Neural cell (in vitro differentiated cells): Measurements from ENCODE around the gene GTSF1L. TPM values are rescaled to one million over a fixed set of nuclear protein-coding genes. Genes with fewer than 3 reads are reported as not detected.

Experiments
- H2AFZ ChIP-seq: fragments of 200-600, 300-800 bp; sonication (generic), shearing (Covaris generic); 2 replicates; pipeline ENCODE4 v1.6.0; 2014; ENCODE audit warnings: low read depth, mild to moderate bottlenecking, antibody characterized with exemption, low read length, moderate library complexity
- H3F3A ChIP-seq: fragments of 200-600 bp; shearing (Covaris generic); 2 replicates; pipeline ENCODE4 v1.6.1; 2016; ENCODE audit warnings: mild to moderate bottlenecking, moderate library complexity, mixed read lengths, antibody characterized with exemption, low read length; ENCODE audit not compliant: insufficient read depth, poor library complexity, severe bottlenecking
- H3K27ac ChIP-seq: fragments of 200-600, 300-800 bp; sonication (generic), shearing (Covaris generic); 2 replicates; pipeline ENCODE4 v1.5.1; 2014; ENCODE audit warnings: mild to moderate bottlenecking, low read length, moderate library complexity
- H3K27me3 ChIP-seq: fragments of 300-800, 200-600 bp; sonication (generic), shearing (Covaris generic); 2 replicates; pipeline ENCODE4 v1.6.0; 2014; ENCODE audit warnings: mild to moderate bottlenecking, low read depth, low read length, moderate library complexity; ENCODE audit not compliant: insufficient read depth
- H3K36me3 ChIP-seq: fragments of 300-800, 200-600 bp; sonication (generic), shearing (Covaris generic); 2 replicates; pipeline ENCODE4 v1.5.1; 2014; ENCODE audit warnings: mild to moderate bottlenecking, antibody characterized with exemption, low read length, moderate library complexity; ENCODE audit not compliant: insufficient read depth
- H3K4me2 ChIP-seq: fragments of 300-800, 200-600 bp; sonication (generic), shearing (Covaris generic); 2 replicates; pipeline ENCODE4 v1.6.0; 2014; ENCODE audit warnings: mild to moderate bottlenecking, low read length
- H3K4me3 ChIP-seq: fragments of 300-800, 200-600 bp; sonication (generic), shearing (Covaris generic); 2 replicates; pipeline ENCODE4 v1.5.1; 2014; ENCODE audit warnings: mild to moderate bottlenecking, low read length, moderate library complexity
- H3K79me2 ChIP-seq: fragments of 200-600 bp; shearing (Covaris generic); replicated peaks from 2 replicates; pipeline ENCODE4 v1.6.0; 2014; ENCODE audit warnings: mild to moderate bottlenecking, low read length, moderate library complexity; ENCODE audit not compliant: insufficient read depth
- H3K9ac ChIP-seq: fragments of 300-800, 200-600 bp; sonication (generic), shearing (Covaris generic); 2 replicates; pipeline ENCODE4 v1.6.1; 2016; ENCODE audit warnings: mild to moderate bottlenecking, low read length, mixed read lengths
- H3K9me2 ChIP-seq: fragments of 200-600 bp; shearing (Covaris generic); 2 replicates; pipeline ENCODE4 v1.6.1; 2016; ENCODE audit warnings: mild to moderate bottlenecking, low read length, mixed read lengths; ENCODE audit not compliant: insufficient read depth
- H3K9me3 ChIP-seq: fragments of 200-600, 300-800 bp; sonication (generic), shearing (Covaris generic); 2 replicates; pipeline ENCODE4 v1.6.1; 2016; ENCODE audit warnings: mild to moderate bottlenecking, mixed run types, low read length, moderate library complexity, mixed read lengths
- H4K20me1 ChIP-seq: fragments of 200-600 bp; shearing (Covaris generic); 2 replicates; pipeline ENCODE4 v1.6.1; 2016; ENCODE audit warnings: mild to moderate bottlenecking, mixed run types; ENCODE audit not compliant: insufficient read depth
- CTCF ChIP-seq: fragments of 450-650 bp; IDR thresholded peaks from 2 replicates; pipeline ENCODE4 v1.5.1; 2014; ENCODE audit warnings: antibody characterized with exemption, mild to moderate bottlenecking, moderate library complexity; ENCODE audit not compliant: poor library complexity, severe bottlenecking
- EP300 ChIP-seq: fragments of 450-650 bp; conservative IDR thresholded peaks from 2 replicates; pipeline ENCODE4 v1.6.1; 2014; ENCODE audit warnings: antibody characterized with exemption, mild to moderate bottlenecking, moderate library complexity; ENCODE audit not compliant: poor library complexity, severe bottlenecking
- EZH2 ChIP-seq: fragments of 200-600, 300-800 bp; shearing (Covaris generic), sonication (generic); IDR thresholded peaks from 2 replicates; pipeline ENCODE4 v1.6.1; 2014; ENCODE audit warnings: antibody characterized with exemption, low read length, borderline replicate concordance, mild to moderate bottlenecking; ENCODE audit not compliant: insufficient read depth, poor library complexity, severe bottlenecking
- MXI1 ChIP-seq: fragments of 450-650 bp; conservative IDR thresholded peaks from 2 replicates; pipeline ENCODE4 v1.6.1; 2014; ENCODE audit warnings: antibody characterized with exemption, mild to moderate bottlenecking; ENCODE audit not compliant: poor library complexity, severe bottlenecking
- POLR2AphosphoS5 ChIP-seq: IDR thresholded peaks from 2 replicates; pipeline ENCODE4 v1.6.1; 2012
- RAD21 ChIP-seq: fragments of 450-650 bp; conservative IDR thresholded peaks from 2 replicates; pipeline ENCODE4 v1.6.1; 2014; ENCODE audit warnings: antibody characterized with exemption, mild to moderate bottlenecking, moderate library complexity
- SMC3 ChIP-seq: fragments of 450-650 bp; conservative IDR thresholded peaks from 2 replicates; pipeline ENCODE4 v1.6.1; 2014; ENCODE audit warnings: antibody characterized with exemption, mild to moderate bottlenecking, moderate library complexity; ENCODE audit not compliant: poor library complexity
- TAF1 ChIP-seq: IDR thresholded peaks from 2 replicates; pipeline ENCODE4 v1.6.1; 2012; ENCODE audit warnings: low read depth
- polyA plus RNA-seq: library from polyadenylated mRNA; depleted of rRNA; stranded (reverse); fragments of >200 nt; gene quantifications from 2 replicates; pipeline ENCODE4 v1.2.3, GENCODE V29; 2014
- TF ChIP-seq, protein P1 (sequence below): IDR thresholded peaks from 2 replicates; pipeline ENCODE4 v1.6.1; 2012; ENCODE audit warnings: borderline replicate concordance

The GTSF1L gene
- polyA plus RNA-seq, 1 donor from 2014 or later = not detected

- no peaks in the 10 kb centered on the region for H3F3A ChIP-seq
- H3K79me2 ChIP-seq = no peaks in the 10 kb centered on the region
- no peak overlapping the region for H3K4me2 ChIP-seq
- H3K9me2 ChIP-seq = no peaks in the 10 kb centered on the region
- no peaks in the 10 kb centered on the region for H3K27me3 ChIP-seq
- no peak overlapping the region for H3K27ac ChIP-seq
- no peak overlapping the region for H3K9ac ChIP-seq
- H3K9me3 ChIP-seq = no peaks in the 10 kb centered on the region
- no peaks in the 10 kb centered on the region for H3K36me3 ChIP-seq
- H2AFZ ChIP-seq = no peak overlapping the region
- TF ChIP-seq MXI1 (no peak), EZH2 (no peak), SMC3 (no peak), POLR2AphosphoS5 (no peak), TAF1 (no peak), EP300 (no peak), RAD21 (no peak), CTCF (no peak)
- TF ChIP-seq, protein P1, sequence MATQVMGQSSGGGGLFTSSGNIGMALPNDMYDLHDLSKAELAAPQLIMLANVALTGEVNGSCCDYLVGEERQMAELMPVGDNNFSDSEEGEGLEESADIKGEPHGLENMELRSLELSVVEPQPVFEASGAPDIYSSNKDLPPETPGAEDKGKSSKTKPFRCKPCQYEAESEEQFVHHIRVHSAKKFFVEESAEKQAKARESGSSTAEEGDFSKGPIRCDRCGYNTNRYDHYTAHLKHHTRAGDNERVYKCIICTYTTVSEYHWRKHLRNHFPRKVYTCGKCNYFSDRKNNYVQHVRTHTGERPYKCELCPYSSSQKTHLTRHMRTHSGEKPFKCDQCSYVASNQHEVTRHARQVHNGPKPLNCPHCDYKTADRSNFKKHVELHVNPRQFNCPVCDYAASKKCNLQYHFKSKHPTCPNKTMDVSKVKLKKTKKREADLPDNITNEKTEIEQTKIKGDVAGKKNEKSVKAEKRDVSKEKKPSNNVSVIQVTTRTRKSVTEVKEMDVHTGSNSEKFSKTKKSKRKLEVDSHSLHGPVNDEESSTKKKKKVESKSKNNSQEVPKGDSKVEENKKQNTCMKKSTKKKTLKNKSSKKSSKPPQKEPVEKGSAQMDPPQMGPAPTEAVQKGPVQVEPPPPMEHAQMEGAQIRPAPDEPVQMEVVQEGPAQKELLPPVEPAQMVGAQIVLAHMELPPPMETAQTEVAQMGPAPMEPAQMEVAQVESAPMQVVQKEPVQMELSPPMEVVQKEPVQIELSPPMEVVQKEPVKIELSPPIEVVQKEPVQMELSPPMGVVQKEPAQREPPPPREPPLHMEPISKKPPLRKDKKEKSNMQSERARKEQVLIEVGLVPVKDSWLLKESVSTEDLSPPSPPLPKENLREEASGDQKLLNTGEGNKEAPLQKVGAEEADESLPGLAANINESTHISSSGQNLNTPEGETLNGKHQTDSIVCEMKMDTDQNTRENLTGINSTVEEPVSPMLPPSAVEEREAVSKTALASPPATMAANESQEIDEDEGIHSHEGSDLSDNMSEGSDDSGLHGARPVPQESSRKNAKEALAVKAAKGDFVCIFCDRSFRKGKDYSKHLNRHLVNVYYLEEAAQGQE = no peak
- H4K20me1 ChIP-seq = no peaks in the 10 kb centered on the region
- H3K4me3 ChIP-seq = no peak overlapping the region
Measured at GRCh38 chr20:43715511-43715910, 11.3 kb downstream of the GTSF1L start.

DNA sequence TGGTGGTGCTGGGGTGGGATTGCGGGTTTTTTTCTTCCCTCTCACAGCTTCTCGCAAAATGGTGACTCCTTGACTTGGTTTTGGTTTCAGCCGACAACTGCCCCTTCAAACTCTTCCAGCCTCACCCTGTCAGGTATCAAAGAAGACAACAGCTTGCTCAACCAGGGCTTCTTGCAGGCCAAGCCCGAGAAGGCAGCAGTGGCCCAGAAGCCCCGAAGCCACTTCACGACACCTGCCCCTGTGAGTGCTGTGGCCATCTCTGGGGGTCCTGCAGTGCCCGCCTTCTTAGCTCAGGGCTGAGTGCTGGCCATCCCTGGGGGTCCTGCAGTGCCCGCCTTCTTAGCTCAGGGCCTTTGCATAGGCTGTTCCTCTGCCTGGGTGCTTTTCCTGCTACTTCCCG, 11.8 kb downstream of the GTSF1L start:
- H3K36me3 ChIP-seq = no peaks in the 10 kb centered on the region

More for the DNA sequence above, 11.8 kb downstream of the GTSF1L start:
- no peaks in the 10 kb centered on the region for H4K20me1 ChIP-seq
- H3K79me2 ChIP-seq = no peaks in the 10 kb centered on the region
- no peaks in the 10 kb centered on the region for H3K27me3 ChIP-seq
- H3K4me2 ChIP-seq = no peak overlapping the region
- H3F3A ChIP-seq = no peaks in the 10 kb centered on the region
- H3K27ac ChIP-seq = no peak overlapping the region
- no peak overlapping the region for H2AFZ ChIP-seq
- H3K9me2 ChIP-seq = no peaks in the 10 kb centered on the region
- H3K4me3 ChIP-seq = no peak overlapping the region
- TF ChIP-seq CTCF = no peak
- no peak for TF ChIP-seq TAF1
- TF ChIP-seq, protein P1 = no peak
- TF ChIP-seq RAD21 = no peak
- no peak for TF ChIP-seq SMC3
- TF ChIP-seq EP300 = no peak
- TF ChIP-seq EZH2 = no peak
- TF ChIP-seq MXI1 = no peak
- TF ChIP-seq POLR2AphosphoS5 = no peak
- no peak overlapping the region for H3K9ac ChIP-seq
- no peaks in the 10 kb centered on the region for H3K9me3 ChIP-seq
